ENCODE results near the gene PMFBP1.

DNA sequence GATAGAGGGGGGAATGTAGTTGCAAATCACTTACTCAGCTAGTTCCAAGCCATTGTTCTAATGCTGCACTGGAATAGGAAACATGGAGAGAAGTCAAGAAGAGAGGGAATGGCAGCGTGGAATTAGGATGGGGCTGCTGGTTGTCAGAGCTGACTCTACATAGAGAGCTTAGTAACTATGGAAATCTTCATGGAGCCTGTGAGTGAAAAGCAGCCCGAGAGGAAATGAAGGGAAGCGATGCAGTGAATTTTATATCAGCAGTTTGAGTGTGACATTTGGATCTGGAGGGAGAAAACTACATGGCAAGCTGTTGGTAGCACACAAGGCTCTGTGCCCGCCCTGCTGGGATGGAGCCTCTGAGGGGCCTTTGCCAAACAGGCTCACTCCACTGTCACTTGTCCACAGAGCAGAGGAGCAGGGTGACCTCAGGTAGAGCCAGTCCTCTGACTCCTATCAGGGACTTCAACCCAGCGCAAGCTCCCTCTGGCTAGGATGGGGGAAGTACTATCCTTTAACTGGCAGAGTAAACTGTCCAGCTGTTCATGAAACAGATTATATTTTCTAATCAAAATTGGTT lies 27.9 kb upstream of the PMFBP1 start:
- TF ChIP-seq POLR2A (IDR thresholded peaks at IDR 0.05; ENCODE audit: low read depth, low read length) (no peak), POLR2AphosphoS5 (IDR thresholded peaks at IDR 0.05; ENCODE audit: low read depth, low read length) (no peak)
